Prostate gland (tissue), 2 donors: ENCODE measurements around the gene EVA1A. TPM values are rescaled to one million over a fixed set of nuclear protein-coding genes. Genes with fewer than 3 reads are reported as not detected.

Experiments
- DNase-seq: peaks from one replicate; pipeline ENCODE4 v3.0.0-alpha.2; 2019; ENCODE audit warnings: low spot score
- H3K27ac ChIP-seq, 2 donors: fragments of 200-600 bp; sonication (generic); 2 replicates each; pipeline ENCODE4 v1.5.1; 2017 to 2019
- H3K27me3 ChIP-seq: fragments of 200-600 bp; sonication (generic); replicated peaks from 2 replicates; pipeline ENCODE4 v1.5.1; 2019; ENCODE audit not compliant: insufficient read depth
- H3K36me3 ChIP-seq, 2 donors: fragments of 200-600 bp; sonication (generic); 1 replicate in 1 of 2; 2 replicates in 1 of 2; pipeline versions ENCODE4 v1.5.1 to v1.8.1; 2017 to 2019
- H3K4me1 ChIP-seq: fragments of 200-600 bp; sonication (generic); replicated peaks from 2 replicates; pipeline ENCODE4 v1.5.1; 2019
- H3K4me3 ChIP-seq, 2 donors: fragments of 200-600 bp; sonication (generic); 2 replicates each; pipeline ENCODE4 v1.5.1; 2017 to 2019
- H3K9me3 ChIP-seq: fragments of 200-600 bp; sonication (generic); 2 replicates; pipeline ENCODE4 v1.5.1; 2017
- POLR2A ChIP-seq: fragments of 450-650 bp; IDR thresholded peaks from one replicate; pipeline ENCODE4 v1.6.1; 2016; ENCODE audit warnings: antibody characterized with exemption, mild to moderate bottlenecking
- POLR2AphosphoS5 ChIP-seq: sonication (generic); formaldehyde crosslinking; IDR thresholded peaks from one replicate; pipeline ENCODE4 v1.6.1; 2017; ENCODE audit warnings: antibody characterized with exemption
- WGBS: methylation state at CpG from one replicate; pipeline ENCODE4 v1.1.5; 2018; 5-methylcytosine and 5-hydroxymethylcytosine counted together
- intact Hi-C: fragments of 100-400 bp; cut with DNase I; formaldehyde crosslinking; loops from one replicate; pipeline ENCODE4 v1.14.2; 2022
- total RNA-seq, 2 donors: library from RNA; depleted of rRNA; stranded (reverse); fragments of >200 nt; gene quantifications; one replicate each; pipeline ENCODE4 v1.1.0, GENCODE V29; 2016
- TF ChIP-seq, protein P1 (sequence below), 4 experiments: fragments of 200-600 bp in 2 of 4; fragments of 450-650 bp in 2 of 4; sonication (generic) in 2 of 4; IDR thresholded peaks; 1 replicate in 3 of 4; 2 replicates in 1 of 4; pipeline ENCODE4 v1.5.1; 2016 to 2019; ENCODE audit warnings: antibody characterized with exemption in 4 of 4, mild to moderate bottlenecking in 2 of 4, moderate library complexity in 2 of 4

Gene EVA1A
- total RNA-seq, 2 donors from 2014 or later, result 9.7 to 16.9 TPM

DNA sequence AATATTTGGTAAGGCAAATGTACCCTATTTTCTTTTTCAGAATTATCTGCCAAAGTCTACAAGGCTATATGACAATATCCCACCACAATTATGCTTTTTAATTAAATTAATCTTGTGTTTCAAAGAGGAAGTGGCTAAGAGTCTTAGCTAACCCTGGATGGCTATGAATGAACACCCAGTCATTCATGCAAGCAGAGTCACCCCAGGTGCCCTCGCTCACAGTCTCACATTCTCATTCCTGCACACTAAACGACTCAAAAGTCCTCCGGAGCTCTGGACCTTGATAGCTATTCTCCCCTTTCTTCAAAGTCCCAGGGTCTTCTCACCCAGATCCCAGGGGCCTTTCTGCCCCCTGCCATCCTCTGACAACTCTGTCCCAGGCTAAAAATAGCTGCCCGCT, 43.7 kb upstream of the EVA1A start:
- WGBS, result 83% methylated on average over 4 of the region's 4 CpGs

DNA sequence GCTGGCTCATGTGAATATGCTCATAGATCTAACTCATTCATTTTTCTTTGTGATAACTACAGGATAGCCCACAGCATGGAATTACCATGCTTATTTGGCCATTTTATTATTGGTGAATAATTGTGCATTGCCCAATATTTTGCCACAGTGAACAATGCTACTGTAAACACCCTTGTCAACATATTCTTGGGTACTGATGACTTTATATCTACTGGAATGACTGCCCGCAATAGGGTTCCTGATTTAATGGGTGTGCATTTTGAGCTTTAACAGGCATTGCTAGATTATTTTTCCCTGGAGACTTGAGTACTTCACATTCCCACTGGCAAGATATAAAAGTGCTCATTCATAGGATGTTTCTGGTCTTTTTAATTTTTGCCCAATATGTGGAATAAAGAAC, 42.7 kb upstream of the EVA1A start:
- TF ChIP-seq, protein P1, sequence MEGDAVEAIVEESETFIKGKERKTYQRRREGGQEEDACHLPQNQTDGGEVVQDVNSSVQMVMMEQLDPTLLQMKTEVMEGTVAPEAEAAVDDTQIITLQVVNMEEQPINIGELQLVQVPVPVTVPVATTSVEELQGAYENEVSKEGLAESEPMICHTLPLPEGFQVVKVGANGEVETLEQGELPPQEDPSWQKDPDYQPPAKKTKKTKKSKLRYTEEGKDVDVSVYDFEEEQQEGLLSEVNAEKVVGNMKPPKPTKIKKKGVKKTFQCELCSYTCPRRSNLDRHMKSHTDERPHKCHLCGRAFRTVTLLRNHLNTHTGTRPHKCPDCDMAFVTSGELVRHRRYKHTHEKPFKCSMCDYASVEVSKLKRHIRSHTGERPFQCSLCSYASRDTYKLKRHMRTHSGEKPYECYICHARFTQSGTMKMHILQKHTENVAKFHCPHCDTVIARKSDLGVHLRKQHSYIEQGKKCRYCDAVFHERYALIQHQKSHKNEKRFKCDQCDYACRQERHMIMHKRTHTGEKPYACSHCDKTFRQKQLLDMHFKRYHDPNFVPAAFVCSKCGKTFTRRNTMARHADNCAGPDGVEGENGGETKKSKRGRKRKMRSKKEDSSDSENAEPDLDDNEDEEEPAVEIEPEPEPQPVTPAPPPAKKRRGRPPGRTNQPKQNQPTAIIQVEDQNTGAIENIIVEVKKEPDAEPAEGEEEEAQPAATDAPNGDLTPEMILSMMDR (IDR thresholded peaks at IDR 0.05), result no peak
- TF ChIP-seq POLR2A (no peak), POLR2AphosphoS5 (no peak)
- 91% methylated on average over 1 of the region's 1 CpG for WGBS
- no peaks in the 10 kb centered on the region for H3K4me1 ChIP-seq
- peaks cover 4% of the 10 kb centered on the region for H3K27me3 ChIP-seq
- intact Hi-C loops, result no loop called here
- no peak for DNase-seq
- H3K4me3 ChIP-seq, result no peak overlapping the region
- H3K9me3 ChIP-seq, result no peaks in the 10 kb centered on the region
- H3K27ac ChIP-seq, result no peak overlapping the region
- H3K36me3 ChIP-seq, result no peaks in the 10 kb centered on the region

More for the DNA sequence above, 43.7 kb upstream of the EVA1A start:
- peaks cover 4% of the 10 kb centered on the region for H3K27me3 ChIP-seq
- TF ChIP-seq, protein P1 (IDR thresholded peaks at IDR 0.05), result no peak
- no peak for TF ChIP-seq POLR2AphosphoS5
- no peak for TF ChIP-seq POLR2A
- no peak for DNase-seq
- H3K4me1 ChIP-seq, result no peaks in the 10 kb centered on the region
- intact Hi-C loops, result no loop called here
- H3K27ac ChIP-seq, result no peak overlapping the region
- no peaks in the 10 kb centered on the region for H3K9me3 ChIP-seq
- H3K36me3 ChIP-seq, result no peaks in the 10 kb centered on the region
- H3K4me3 ChIP-seq, result no peak overlapping the region

DNA sequence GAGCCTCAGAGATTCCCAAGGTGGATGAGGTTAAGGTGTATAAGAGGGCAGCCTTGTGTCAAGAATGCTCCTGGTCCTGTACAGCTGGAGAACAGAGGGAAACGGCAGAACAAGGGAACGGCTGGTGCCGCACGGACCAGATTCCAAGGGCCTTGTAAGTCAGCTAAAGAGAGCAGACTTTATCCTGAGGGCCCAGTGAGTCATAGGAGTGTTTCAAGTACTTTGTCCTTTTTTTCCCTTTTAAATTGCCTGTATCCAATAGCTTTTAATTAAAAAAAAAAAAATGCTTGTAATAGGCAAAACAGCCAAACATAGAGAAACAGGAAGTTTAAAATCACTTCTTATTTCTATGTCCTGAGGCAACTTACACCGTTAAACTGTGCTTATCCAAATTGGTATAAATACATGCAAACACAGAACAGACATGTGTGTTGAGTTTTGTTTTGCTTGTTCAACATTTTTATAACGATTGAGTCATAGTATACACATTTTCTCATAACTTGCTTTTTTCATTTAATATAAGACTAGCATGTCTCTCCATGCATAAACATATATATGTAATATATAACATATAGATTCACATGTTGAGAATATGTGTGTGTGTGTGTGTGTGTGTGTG, 42.1 kb upstream of the EVA1A start:
- no peak for DNase-seq
- intact Hi-C loops, result no loop called here
- no peak overlapping the region for H3K4me3 ChIP-seq
- TF ChIP-seq POLR2AphosphoS5 (no peak), POLR2A (no peak)
- TF ChIP-seq, protein P1 (IDR thresholded peaks at IDR 0.05), result no peak
- 48% methylated on average over 6 of the region's 6 CpGs for WGBS
- no peaks in the 10 kb centered on the region for H3K36me3 ChIP-seq
- H3K27me3 ChIP-seq, result peaks cover 4% of the 10 kb centered on the region
- no peaks in the 10 kb centered on the region for H3K4me1 ChIP-seq
- H3K9me3 ChIP-seq, result no peaks in the 10 kb centered on the region
- no peak overlapping the region for H3K27ac ChIP-seq

DNA sequence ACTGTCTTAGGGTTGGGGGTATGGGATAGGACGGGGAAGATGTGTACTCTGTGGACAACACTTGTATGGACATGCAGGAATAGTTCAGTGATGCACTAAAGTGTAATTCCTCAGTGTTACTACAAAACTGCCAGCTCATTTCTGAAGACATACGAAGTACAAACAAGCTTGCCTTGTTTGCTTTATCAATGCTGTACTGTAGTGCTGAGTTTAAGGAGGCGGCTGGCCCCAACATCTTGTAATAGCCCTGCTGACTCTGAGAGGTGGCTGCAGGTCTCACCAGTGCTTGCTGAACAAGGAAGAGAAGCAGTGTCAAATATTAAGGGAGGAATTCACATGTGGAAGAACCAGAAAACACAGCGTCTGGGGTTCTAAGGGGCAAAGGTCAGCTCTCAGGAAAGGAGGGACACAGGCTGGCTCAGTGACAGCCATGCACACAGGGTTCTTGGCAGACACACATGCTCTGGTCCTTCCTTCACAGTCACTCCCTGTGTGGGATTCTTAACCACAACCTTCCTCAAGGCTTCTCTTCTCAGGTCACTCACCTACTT, 39.8 kb upstream of the EVA1A start:
- intact Hi-C loops, result no loop called here
- Histone ChIP-seq H3K9me3 (no peaks in the 10 kb centered on the region), H3K27ac (no peak overlapping the region), H3K4me3 (no peak overlapping the region), H3K36me3 (no peaks in the 10 kb centered on the region), H3K27me3 (no peaks in the 10 kb centered on the region), H3K4me1 (no peaks in the 10 kb centered on the region)
- WGBS, result 53% methylated on average over 4 of the region's 4 CpGs
- no peak for DNase-seq
- TF ChIP-seq POLR2A (no peak), POLR2AphosphoS5 (no peak)
- TF ChIP-seq, protein P1 (IDR thresholded peaks at IDR 0.05), result no peak

DNA sequence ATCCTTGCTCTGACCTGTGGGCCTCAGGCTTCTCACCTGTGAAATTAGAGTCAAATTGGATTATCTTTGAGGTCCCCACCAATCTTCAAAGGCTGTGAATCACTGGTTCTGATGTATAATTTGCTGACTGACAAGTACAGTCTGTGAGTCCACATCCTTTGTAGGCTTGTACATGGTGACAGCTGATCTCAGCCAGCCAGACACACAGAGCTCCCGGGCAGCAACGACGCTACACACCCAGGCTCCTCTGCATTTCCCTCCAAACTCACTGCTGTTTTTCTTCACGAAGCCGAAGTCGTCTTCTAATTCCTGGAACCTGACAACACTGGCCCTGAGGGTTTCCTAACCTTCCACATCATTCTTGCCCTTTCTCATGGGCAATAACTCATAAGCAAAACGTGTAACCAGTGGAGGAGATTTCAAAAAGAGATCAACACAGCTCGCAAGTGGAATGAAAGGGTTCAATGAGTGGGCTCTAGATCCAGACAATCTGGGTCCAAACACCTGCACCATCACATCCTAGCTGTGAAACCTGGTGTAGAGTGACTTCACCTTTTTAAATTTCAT, 37.9 kb upstream of the EVA1A start:
- no peak overlapping the region for H3K4me3 ChIP-seq
- WGBS, result 91% methylated on average over 8 of the region's 8 CpGs
- no peak for TF ChIP-seq POLR2AphosphoS5
- TF ChIP-seq, protein P1 (IDR thresholded peaks at IDR 0.05), result no peak
- TF ChIP-seq POLR2A, result no peak
- H3K27me3 ChIP-seq, result no peaks in the 10 kb centered on the region
- no peak for DNase-seq
- H3K4me1 ChIP-seq, result no peaks in the 10 kb centered on the region
- no peaks in the 10 kb centered on the region for H3K36me3 ChIP-seq
- no peaks in the 10 kb centered on the region for H3K9me3 ChIP-seq
- intact Hi-C loops, result no loop called here
- H3K27ac ChIP-seq, result no peak overlapping the region
